ENCODE data around the gene RFTN2.
"Not testable (repeated sequence)": the region's sequence is repeated elsewhere in the genome, so short reads cannot be mapped to it uniquely, and the experiment has no call there.

The RFTN2 gene, protein sequence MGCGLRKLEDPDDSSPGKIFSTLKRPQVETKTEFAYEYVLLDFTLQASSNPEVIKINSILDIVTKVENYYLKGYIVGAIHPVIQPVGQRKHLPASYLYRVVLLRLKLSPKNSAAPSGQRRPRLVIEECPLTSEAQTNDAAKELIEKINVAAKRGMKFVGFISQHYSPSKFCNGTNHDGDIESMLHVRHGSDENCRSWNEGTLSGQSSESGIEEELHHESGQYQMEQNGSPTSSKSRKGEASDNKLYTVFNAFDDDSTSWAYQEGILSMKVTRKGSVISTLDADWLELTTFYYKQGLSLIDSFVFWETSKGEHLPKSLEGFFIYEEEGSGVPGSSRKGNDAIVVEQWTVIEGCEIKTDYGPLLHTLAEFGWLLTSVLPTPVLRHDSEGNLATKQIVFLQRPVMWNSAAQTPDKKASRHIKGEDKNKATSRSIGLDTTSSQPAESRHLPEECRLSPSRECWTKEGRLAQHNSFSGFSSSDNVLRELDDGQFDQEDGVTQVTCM

GRCh38 chr2:197675246-197675645 is at the start of gene RFTN2:
Gene RFTN2 (minus strand): TSS chr2:197675587. CDS start chr2:197675458, 129 bp downstream.
- no peak for DNase-seq
- in situ Hi-C loops (cut with MboI; ENCODE audit: low pct_unique_long_range_greater_than_20kb, low sequenced_read_pairs): no loop called here

DNA sequence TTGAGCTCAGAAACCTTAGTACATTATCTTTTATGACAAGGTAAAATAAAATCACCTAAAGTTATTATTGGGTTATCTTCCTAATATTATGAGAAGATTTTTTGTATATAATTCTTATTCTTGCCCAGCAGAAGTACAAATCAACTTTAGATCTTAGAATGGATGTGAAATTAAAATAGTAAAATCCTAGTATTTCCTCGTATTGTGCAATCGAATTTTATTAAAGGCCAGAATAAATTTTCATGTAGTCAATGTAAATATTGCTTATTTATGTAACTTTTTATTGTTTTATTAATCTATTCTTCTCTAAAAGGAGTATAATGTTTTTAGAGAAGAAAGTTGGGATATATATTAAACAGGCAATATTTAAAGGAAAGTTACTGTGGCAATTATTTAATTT is 42.5 kb upstream of the RFTN2 start:
- no peak for DNase-seq
- in situ Hi-C loops (cut with MboI; ENCODE audit: low pct_unique_long_range_greater_than_20kb, low sequenced_read_pairs): no loop called here

GRCh38 chr2:197713271-197713670 is 37.9 kb upstream of the RFTN2 start:
- in situ Hi-C loops (cut with MboI; ENCODE audit: low pct_unique_long_range_greater_than_20kb, low sequenced_read_pairs): no loop called here

GRCh38 chr2:197711578-197711977 is 36.2 kb upstream of the RFTN2 start:
- no peak for DNase-seq
- in situ Hi-C loops (cut with MboI; ENCODE audit: low pct_unique_long_range_greater_than_20kb, low sequenced_read_pairs): no loop called here

More at GRCh38 chr2:197713271-197713670, 37.9 kb upstream of the RFTN2 start:
- DNase-seq: no peak

- DNase-seq: no peak
- in situ Hi-C loops (cut with MboI; ENCODE audit: low pct_unique_long_range_greater_than_20kb, low sequenced_read_pairs): no loop called here
These were observed 35.1 kb upstream of the RFTN2 start for GRCh38 chr2:197710424-197711042.

DNA sequence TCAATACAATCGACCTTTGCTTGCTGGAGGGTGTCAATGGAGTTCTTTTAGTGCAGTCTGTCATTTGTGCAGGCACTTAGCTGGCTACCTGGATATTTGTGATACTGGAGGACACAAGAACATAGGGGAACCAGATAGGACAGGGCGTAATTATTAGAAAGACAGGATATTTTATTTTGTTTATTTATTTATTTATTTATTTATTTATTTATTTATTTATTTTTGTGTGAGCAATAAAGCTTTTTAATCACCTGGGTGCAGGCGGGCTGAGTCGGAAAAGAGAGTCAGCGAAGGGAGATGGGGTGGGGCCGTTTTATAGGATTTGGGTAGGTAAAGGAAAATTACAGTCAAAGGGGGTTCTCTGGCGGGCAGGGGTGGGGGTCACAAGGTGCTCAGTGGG is 33.8 kb upstream of the RFTN2 start:
- DNase-seq; in situ Hi-C loops (cut with MboI; ENCODE audit: low pct_unique_long_range_greater_than_20kb, low sequenced_read_pairs): not testable (repeated sequence)

GRCh38 chr2:197708331-197708730 is 32.9 kb upstream of the RFTN2 start:
- DNase-seq: no peak
- in situ Hi-C loops (cut with MboI; ENCODE audit: low pct_unique_long_range_greater_than_20kb, low sequenced_read_pairs): no loop called here

- DNase-seq: peak; percentile 67
- in situ Hi-C loops (cut with MboI; ENCODE audit: low pct_unique_long_range_greater_than_20kb, low sequenced_read_pairs): no loop called here
These were observed 32.2 kb upstream of the RFTN2 start for GRCh38 chr2:197707316-197708213.

GRCh38 chr2:197706839-197707207 is 31.4 kb upstream of the RFTN2 start:
- no peak for DNase-seq
- in situ Hi-C loops (cut with MboI; ENCODE audit: low pct_unique_long_range_greater_than_20kb, low sequenced_read_pairs): no loop called here

- no peak for DNase-seq
- in situ Hi-C loops (cut with MboI; ENCODE audit: low pct_unique_long_range_greater_than_20kb, low sequenced_read_pairs): no loop called here
These were observed 30.8 kb upstream of the RFTN2 start for GRCh38 chr2:197705912-197706838.

- peak; percentile 90 for DNase-seq
- in situ Hi-C loops (cut with MboI; ENCODE audit: low pct_unique_long_range_greater_than_20kb, low sequenced_read_pairs): no loop called here
These were observed 29.9 kb upstream of the RFTN2 start, which contains the start of gene MARS2 for GRCh38 chr2:197705121-197705911. Gene MARS2 (plus strand): TSS chr2:197705369. CDS start chr2:197705406, 37 bp downstream.

- in situ Hi-C loops (cut with MboI; ENCODE audit: low pct_unique_long_range_greater_than_20kb, low sequenced_read_pairs): no loop called here
- DNase-seq: no peak
These were observed 29.2 kb upstream of the RFTN2 start for GRCh38 chr2:197704434-197705120.

DNA sequence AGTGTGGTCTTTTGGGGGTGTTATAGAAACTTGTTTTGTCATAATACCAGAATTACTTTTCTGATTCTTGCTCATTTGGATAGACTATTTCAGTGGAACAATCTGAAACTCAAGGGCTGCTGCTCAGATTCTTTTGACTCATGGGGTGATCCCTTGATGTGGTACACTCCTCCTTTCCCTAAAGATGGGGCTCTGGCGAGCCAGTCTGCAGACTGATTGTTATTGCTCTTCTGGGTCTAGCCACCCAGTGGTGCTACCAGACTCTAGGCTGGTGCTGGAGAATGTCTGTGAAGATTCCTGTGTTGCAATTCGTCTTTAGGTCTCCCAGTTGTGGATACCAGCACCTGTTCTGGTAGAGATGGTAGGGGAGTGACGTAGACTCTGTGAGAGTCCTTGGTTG is 25.6 kb upstream of the RFTN2 start:
- in situ Hi-C loops (cut with MboI; ENCODE audit: low pct_unique_long_range_greater_than_20kb, low sequenced_read_pairs): no loop called here
- DNase-seq: no peak

- DNase-seq; in situ Hi-C loops (cut with MboI; ENCODE audit: low pct_unique_long_range_greater_than_20kb, low sequenced_read_pairs): not testable (repeated sequence)
These were observed 24.3 kb upstream of the RFTN2 start for GRCh38 chr2:197699724-197700123.

GRCh38 chr2:197696571-197696970 is 21.2 kb upstream of the RFTN2 start:
- in situ Hi-C loops (cut with MboI; ENCODE audit: low pct_unique_long_range_greater_than_20kb, low sequenced_read_pairs); DNase-seq: not testable (repeated sequence)

GRCh38 chr2:197695971-197696370 is 20.6 kb upstream of the RFTN2 start:
- in situ Hi-C loops (cut with MboI; ENCODE audit: low pct_unique_long_range_greater_than_20kb, low sequenced_read_pairs); DNase-seq: not testable (repeated sequence)

DNA sequence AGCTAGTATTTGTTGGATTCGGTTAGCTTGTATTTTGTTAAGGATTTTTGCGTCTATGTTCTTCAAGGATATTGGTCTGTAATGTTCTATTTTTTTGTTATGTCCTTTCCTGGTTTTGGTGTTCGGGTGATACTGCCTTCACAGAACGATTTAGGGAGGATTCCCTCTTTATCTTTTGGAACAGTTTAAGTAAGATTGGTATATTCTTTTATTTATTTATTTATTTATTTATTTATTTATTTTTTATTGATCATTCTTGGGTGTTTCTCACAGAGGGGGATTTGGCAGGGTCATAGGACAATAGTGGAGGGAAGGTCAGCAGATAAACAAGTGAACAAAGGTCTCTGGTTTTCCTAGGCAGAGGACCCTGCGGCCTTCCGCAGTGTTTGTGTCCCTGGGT is 19.8 kb upstream of the RFTN2 start:
- DNase-seq; in situ Hi-C loops (cut with MboI; ENCODE audit: low pct_unique_long_range_greater_than_20kb, low sequenced_read_pairs): not testable (repeated sequence)
